ENCODE results near the gene MFN2. TPM values are rescaled to one million over a fixed set of nuclear protein-coding genes. Genes with fewer than 3 reads are reported as not detected.

MFN2 gene
- total and polyA plus RNA-seq, 8 donors = 45.4 to 82.0 (median 52.0) TPM

GRCh38 chr1:11948822-11949458 is 31.3 kb upstream of the MFN2 start:
- DNase-seq = no peak
- no peak for TF ChIP-seq CTCF (IDR thresholded peaks at IDR 0.05)
- H3K4me1 ChIP-seq = no peaks in the 10 kb centered on the region

GRCh38 chr1:11951901-11952300 is 28.3 kb upstream of the MFN2 start:
- DNase-seq (no peak), ATAC-seq (no peak)
- Histone ChIP-seq H3K27ac (no peak overlapping the region), H3K4me3 (no peak overlapping the region), H3K9me3 (no peaks in the 10 kb centered on the region), H3K36me3 (peaks cover 0 to 88% of the 10 kb centered on the region in 2 donors), H3K4me1 (peaks cover 0 to 5% of the 10 kb centered on the region in 2 donors), H3K27me3 (no peaks in the 10 kb centered on the region)
- no peak for TF ChIP-seq CTCF (IDR thresholded peaks at IDR 0.05)
- intact Hi-C loops (cut with DNase I) = no loop called here

More at GRCh38 chr1:11948822-11949458, 31.3 kb upstream of the MFN2 start:
- no peak for ATAC-seq
- Histone ChIP-seq H3K27ac (no peak overlapping the region), H3K9me3 (no peaks in the 10 kb centered on the region), H3K36me3 (peaks cover 0 to 73% of the 10 kb centered on the region in 2 donors), H3K4me3 (no peak overlapping the region), H3K27me3 (no peaks in the 10 kb centered on the region)
- intact Hi-C loops (cut with DNase I) = no loop called here

GRCh38 chr1:11952455-11953109 is 27.7 kb upstream of the MFN2 start:
- no peak for DNase-seq
- no peak overlapping the region for H3K27ac ChIP-seq
- intact Hi-C loops (cut with DNase I) = no loop called here
- H3K9me3 ChIP-seq = no peaks in the 10 kb centered on the region
- peaks cover 0 to 94% of the 10 kb centered on the region in 2 donors for H3K36me3 ChIP-seq
- no peaks in the 10 kb centered on the region for H3K27me3 ChIP-seq
- no peak for ATAC-seq
- no peak for TF ChIP-seq CTCF (IDR thresholded peaks at IDR 0.05)
- H3K4me1 ChIP-seq = peaks cover 0 to 5% of the 10 kb centered on the region in 2 donors
- H3K4me3 ChIP-seq = no peak overlapping the region

GRCh38 chr1:11955221-11955620 is 25.0 kb upstream of the MFN2 start:
- Histone ChIP-seq H3K9me3 (no peaks in the 10 kb centered on the region), H3K36me3 (peaks cover 0 to 94% of the 10 kb centered on the region in 2 donors), H3K4me3 (no peak overlapping the region), H3K27ac (peak overlapping the region in 1 of 2 donors; percentile 62), H3K27me3 (no peaks in the 10 kb centered on the region), H3K4me1 (peaks cover 0 to 7% of the 10 kb centered on the region in 2 donors)
- intact Hi-C loops (cut with DNase I) = no loop called here
- ATAC-seq (no peak), DNase-seq (no peak)
- no peak for TF ChIP-seq CTCF (IDR thresholded peaks at IDR 0.05)

- ATAC-seq = no peak
- Histone ChIP-seq H3K9me3 (no peaks in the 10 kb centered on the region), H3K36me3 (peaks cover 0 to 92% of the 10 kb centered on the region in 2 donors), H3K4me3 (no peak overlapping the region), H3K27me3 (no peaks in the 10 kb centered on the region), H3K27ac (no peak overlapping the region), H3K4me1 (peaks cover 0 to 23% of the 10 kb centered on the region in 2 donors)
- intact Hi-C loops (cut with DNase I) = no loop called here
- no peak for TF ChIP-seq CTCF (IDR thresholded peaks at IDR 0.05)
- no peak for DNase-seq
Observed at GRCh38 chr1:11957398-11957797, 22.8 kb upstream of the MFN2 start.
